ENCODE measurements around the gene TNFRSF8.
A peak's percentile ranks its signal among the peaks of the same experiment; 100 is the strongest.
"Not testable (repeated sequence)": the region's sequence is repeated elsewhere in the genome, so short reads cannot be mapped to it uniquely, and the experiment has no call there.

TNFRSF8 gene

GRCh38 chr1:12063141-12064072 is at the start of gene TNFRSF8:
Gene TNFRSF8 (plus strand): TSS chr1:12063303. CDS start chr1:12063599, 296 bp downstream.
- DNase-seq = no peak

GRCh38 chr1:12014141-12014991 is 48.7 kb upstream of the TNFRSF8 start:
- DNase-seq = no peak

GRCh38 chr1:12015001-12015491 is 48.1 kb upstream of the TNFRSF8 start:
- DNase-seq = no peak

- DNase-seq = no peak
These were observed 47.6 kb upstream of the TNFRSF8 start for GRCh38 chr1:12015499-12015898.

- no peak for DNase-seq
These were observed 46.9 kb upstream of the TNFRSF8 start for GRCh38 chr1:12016182-12016581.

- peak; percentile 63 for DNase-seq
These were observed 43.1 kb upstream of the TNFRSF8 start for GRCh38 chr1:12019858-12020509.

- DNase-seq = no peak
These were observed 41.5 kb upstream of the TNFRSF8 start for GRCh38 chr1:12021616-12022015.

- DNase-seq = no peak
These were observed 41.1 kb upstream of the TNFRSF8 start for GRCh38 chr1:12022036-12022435.

GRCh38 chr1:12026586-12026985 is 36.5 kb upstream of the TNFRSF8 start:
- no peak for DNase-seq

- no peak for DNase-seq
These were observed 34.9 kb upstream of the TNFRSF8 start for GRCh38 chr1:12028248-12028647.

- DNase-seq = no peak
These were observed 34.1 kb upstream of the TNFRSF8 start for GRCh38 chr1:12028957-12029511.

GRCh38 chr1:12029720-12030339 is 33.3 kb upstream of the TNFRSF8 start:
- DNase-seq = no peak

GRCh38 chr1:12031039-12031980 is 31.8 kb upstream of the TNFRSF8 start:
- DNase-seq = no peak

GRCh38 chr1:12032161-12032621 is 30.9 kb upstream of the TNFRSF8 start:
- DNase-seq = no peak

GRCh38 chr1:12033441-12033840 is 29.7 kb upstream of the TNFRSF8 start:
- not testable (repeated sequence) for DNase-seq

GRCh38 chr1:12034381-12034801 is 28.7 kb upstream of the TNFRSF8 start:
- no peak for DNase-seq

GRCh38 chr1:12035312-12035711 is 27.8 kb upstream of the TNFRSF8 start:
- DNase-seq = no peak

- DNase-seq = no peak
These were observed 25.4 kb upstream of the TNFRSF8 start for GRCh38 chr1:12037486-12038355.

- DNase-seq = no peak
These were observed 24.5 kb upstream of the TNFRSF8 start for GRCh38 chr1:12038356-12039163.
